HG02852 (cell line): ENCODE results near the gene IKZF1.

Experiments used
- ATAC-seq: cut with Tn5 transposase; IDR thresholded peaks from one replicate; pipeline ENCODE4 v1.9.1; 2021; ENCODE audit warnings: mild to moderate bottlenecking, moderate library complexity; ENCODE audit not compliant: unreplicated experiment

IKZF1 gene

DNA sequence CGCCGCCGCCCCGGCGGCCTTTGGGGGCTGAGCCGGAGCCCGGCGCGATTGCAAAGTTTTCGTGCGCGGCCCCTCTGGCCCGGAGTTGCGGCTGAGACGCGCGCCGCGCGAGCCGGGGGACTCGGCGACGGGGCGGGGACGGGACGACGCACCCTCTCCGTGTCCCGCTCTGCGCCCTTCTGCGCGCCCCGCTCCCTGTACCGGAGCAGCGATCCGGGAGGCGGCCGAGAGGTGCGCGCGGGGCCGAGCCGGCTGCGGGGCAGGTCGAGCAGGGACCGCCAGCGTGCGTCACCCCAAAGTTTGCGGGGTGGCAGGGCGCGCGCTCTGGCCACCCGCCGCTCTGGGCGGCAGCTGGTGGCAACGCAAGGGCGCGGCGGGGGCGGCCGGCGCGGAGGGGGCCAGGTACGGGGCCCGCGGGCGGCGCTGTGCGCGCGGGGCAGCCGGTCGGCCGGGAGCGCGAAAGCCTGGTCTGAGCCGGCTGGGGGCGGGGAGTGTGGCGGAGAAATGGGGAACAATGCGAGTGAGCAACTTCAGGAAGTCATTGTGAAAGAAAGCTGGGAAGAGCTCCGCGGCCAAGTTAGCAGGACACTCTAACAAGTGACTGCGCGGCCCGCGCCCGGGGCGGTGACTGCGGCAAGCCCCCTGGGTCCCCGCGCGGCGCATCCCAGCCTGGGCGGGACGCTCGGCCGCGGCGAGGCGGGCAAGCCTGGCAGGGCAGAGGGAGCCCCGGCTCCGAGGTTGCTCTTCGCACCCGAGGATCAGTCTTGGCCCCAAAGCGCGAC lies at the start of gene IKZF1:
TSS of gene IKZF1 (plus strand) at position 588 of the 782 bp plus-strand sequence. CDS start 14,346 bp downstream, outside the sequence.
- peak; percentile 36 for ATAC-seq

DNA sequence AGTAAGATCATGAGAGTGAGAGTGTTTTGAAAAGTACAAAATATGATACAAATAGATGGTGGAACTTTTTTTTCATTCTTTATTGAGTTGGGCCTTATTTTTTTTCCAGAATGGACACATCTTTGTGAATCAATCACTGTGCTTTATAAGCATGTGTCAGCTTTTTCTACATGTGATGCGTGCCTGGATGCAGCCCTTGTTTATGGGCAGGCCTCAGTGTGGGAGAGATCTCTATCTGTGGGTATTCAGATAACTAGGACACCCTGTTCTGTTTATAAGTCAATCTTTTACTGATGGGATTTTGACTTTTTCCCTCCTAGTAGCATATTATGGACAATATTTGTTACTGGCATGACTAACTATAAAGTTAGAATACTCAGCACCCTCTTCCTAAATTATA lies 42.9 kb upstream of the IKZF1 start:
- ATAC-seq, result no peak

DNA sequence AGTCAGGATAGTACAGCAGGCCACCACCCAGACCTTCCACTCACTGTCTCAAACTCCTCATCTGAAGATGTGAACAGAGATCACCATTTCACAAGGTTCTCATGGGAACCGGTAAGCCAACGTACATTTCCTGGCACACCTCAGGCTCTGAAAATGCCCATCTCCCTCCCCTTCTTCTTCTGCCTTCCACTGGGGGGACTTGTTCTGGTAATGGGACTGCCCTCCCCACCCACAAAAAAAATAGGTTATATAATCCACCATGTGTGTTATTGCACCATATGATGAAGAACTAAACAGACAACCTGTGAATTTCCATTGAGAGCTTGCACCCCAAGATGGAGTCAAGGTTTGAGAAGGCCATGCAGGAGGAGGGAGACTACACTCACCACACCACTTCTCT lies 42.1 kb upstream of the IKZF1 start:
- ATAC-seq, result peak; percentile 4

DNA sequence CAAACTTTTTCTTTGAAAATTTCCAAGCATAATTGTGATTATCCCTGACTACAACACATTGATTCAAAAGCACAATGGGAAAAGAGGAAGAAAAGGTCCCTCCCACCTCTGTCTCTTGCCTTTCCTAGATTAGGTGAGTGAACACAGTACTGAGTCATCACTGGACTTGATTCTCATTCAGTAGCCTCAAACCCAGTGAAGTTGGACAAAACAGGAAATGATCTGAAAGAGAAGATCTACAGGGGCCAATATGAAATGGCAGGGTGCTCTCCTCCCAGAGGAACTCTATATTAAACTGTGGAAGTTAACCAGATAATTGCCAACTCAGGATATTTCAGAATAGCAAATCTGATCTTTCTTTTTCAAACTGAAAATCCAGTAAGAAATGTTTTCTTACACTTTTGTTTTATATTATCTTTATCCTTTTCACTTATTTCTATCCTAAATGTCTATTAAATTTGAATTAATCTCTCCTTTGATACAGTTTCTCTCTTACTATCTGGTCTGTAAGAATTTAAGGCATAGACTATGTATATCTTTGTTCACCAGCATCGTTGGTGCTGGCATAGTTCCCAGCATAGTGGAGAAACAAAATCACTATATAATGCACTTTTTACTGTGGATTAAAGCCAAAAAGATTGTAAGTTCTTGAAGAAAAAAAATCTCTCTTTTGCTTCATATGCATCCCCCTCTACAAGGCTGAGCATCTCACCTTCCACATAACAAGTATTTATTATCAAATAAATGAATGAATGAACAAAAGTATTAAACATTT lies 41.4 kb upstream of the IKZF1 start:
- ATAC-seq, result peak; percentile 55

DNA sequence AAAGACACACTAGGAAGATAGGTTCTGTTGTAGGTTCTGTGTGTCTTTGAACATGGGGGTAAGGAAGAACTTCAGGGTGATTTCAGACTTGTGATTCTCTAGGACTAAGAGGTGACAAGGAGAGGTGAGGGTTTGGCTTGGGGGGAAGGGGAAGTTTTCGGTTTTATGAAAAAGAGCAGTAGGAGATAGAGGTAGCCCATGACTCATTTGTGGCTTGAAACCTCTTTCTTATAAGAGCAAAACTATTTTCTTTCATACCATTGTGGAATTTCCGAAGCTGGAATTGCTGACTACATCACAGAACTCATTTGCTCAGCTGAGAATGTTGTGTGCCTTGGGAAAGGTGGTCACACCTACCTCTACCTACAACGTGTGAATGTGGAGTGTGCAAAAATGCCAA lies 39.6 kb upstream of the IKZF1 start:
- ATAC-seq, result peak; percentile 14

DNA sequence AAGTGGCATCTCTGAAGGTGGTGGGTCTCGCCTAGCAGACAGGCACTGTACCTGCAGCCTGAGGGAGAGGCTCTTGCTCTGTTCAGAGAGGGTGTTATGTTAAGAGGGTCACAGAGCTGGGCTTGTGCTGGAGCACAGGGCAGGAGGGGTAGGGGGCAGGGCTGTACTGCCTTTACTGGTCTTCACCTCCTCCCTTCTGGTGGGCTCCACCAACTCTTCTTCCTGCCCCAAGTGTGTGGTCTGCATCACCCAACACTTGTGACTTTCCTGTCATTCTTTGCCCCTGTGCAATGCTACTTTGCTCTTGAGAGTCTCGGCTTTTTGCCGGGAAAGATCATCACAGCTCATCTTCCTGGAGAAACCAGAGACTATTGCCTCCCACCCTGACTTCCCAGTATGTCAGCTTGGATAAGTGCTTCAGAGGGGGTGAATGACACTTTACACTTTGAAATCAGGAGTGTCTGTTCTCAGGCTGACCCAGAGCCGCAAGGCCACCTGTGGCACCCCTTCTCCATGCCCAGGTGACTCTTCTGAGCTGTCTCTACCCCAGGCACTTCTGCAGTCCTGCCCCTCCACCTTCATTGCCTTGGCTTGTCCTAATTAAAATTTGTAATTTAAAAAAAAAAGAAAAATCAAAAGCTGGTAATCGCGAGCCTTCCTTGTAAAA lies 38.4 kb upstream of the IKZF1 start:
- no peak for ATAC-seq

GRCh38 chr7:50266635-50267386 lies 37.7 kb upstream of the IKZF1 start:
- peak; percentile 54 for ATAC-seq

DNA sequence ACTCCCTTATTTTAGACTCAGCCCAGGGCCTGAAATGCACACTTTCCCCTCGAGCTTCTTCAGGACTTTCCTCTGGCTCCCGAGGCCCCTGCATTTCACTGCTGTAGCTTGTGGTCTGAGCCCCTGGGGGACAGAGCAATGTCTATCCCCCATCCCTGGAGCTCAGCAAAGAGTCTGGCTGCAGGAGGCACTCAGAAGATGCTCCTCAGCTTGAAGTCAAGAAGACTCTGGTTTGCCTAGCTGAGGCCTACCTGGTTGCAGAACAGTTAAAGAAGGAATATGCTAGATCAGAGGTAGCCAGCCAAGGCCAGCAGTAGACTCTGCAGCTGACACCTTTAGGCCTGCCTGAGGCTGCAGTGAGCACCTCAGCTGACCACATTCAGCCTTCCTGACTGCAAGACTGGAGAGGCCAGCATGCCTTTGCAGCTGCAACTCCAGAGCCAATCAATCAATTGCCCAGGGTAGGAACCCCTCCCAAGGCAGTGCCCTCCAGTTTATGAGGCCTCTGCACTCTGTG lies 36.9 kb upstream of the IKZF1 start:
- ATAC-seq, result no peak

- peak; percentile 27 for ATAC-seq
Measured at GRCh38 chr7:50268223-50268622, 36.3 kb upstream of the IKZF1 start.

DNA sequence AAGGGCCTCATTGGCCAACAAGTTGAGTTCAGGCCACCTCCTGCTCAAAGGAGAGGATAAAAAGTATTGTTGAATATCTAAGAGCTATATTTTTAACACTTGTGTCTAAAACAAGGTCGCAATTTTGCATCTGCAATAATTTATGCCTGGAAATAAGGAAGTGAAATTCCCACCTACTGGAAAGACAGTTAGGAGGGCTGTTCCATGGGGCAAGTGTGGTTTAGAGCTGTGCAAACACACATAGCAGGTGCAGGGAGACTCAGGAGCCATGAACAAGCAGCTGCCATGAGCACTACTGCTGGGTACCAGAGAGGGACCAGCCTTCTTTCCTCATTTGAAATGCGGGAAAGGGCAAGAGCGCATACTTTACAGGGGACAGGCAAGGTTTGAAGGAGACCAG lies 35.5 kb upstream of the IKZF1 start:
- no peak for ATAC-seq

DNA sequence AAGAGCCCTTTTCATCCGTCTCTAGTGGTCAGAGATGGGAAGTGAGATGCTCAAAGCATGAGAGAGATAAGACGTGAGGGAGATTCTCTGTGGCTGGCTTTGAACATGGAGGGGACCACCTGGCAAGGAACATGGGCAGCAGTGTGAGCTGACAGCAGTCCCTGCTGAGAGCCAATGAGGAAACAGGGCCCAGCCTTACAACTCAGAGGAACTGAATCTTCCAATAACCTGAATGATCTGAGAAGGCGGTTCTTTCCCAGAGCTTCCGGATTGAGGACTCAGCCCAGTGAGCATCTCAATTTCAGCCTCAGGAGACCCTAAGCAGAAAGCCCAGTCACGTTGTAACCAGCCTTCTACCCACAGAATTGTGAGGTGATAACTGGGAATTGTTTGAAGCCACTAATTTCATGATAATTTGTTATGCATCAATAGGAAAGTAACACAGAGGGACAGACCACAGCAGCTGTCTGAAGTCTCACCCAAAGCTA lies 33.9 kb upstream of the IKZF1 start:
- peak; percentile 23 for ATAC-seq

GRCh38 chr7:50272808-50273207 lies 31.7 kb upstream of the IKZF1 start:
- no peak for ATAC-seq

- ATAC-seq, result no peak
Measured at GRCh38 chr7:50273301-50273700, 31.2 kb upstream of the IKZF1 start.

DNA sequence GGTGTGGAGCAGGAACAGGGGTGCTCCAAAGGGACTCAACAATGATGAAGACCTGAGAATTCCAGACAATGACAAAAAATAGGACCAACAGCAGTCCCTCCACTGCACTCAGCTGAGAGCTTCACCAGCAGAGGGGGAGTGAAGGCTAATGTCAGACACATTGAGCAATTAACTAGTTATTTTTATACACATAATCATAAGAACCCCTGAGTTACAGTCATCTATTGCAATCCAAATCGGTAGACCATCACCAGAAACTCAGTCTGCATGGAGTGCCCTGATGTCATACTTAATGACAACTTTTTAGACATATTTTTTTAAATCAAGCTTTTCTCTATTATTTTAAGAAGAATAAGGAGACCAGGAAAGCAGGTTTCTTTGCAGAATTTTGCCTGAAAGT lies 30.6 kb upstream of the IKZF1 start:
- no peak for ATAC-seq

DNA sequence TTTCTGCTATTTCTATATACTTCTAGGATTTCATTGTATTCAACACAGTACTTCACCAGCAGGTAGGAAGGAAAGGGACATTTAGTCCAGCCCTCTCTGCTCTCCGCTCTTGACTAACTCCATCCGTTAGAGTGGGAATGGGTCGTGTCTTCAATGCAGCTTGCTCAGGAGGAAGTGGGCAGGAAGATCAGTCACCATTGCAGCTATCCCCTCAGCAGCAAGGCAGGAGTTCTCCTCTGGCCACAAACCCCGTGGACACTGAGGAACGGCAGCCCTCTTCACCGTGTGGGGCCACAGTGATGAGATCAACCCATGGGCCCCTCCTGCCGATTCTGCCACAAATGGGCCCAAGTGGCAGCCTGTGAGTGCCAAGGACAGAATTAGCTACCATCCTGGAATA lies 30.2 kb upstream of the IKZF1 start:
- ATAC-seq, result no peak

GRCh38 chr7:50275430-50275829 lies 29.1 kb upstream of the IKZF1 start:
- no peak for ATAC-seq

- ATAC-seq, result no peak
Measured at GRCh38 chr7:50276483-50276882, 28.0 kb upstream of the IKZF1 start.

DNA sequence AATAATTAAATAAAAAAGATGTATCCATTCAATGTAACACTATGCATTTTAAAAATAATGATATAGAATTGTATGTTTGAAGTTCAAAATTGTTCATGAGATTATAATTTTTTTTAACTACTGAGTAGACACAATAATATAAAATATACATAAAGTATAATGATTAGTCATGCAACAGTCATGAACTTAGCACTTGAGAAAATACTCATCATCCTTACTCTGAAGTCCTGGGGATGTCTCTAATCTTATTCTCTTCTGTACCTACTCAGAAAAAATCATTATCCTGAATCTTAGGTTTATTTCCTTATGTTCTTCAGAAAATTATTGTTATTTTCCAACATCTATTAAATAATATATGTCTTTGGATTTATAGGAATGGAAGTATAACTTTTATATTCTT lies 26.4 kb upstream of the IKZF1 start:
- no peak for ATAC-seq

DNA sequence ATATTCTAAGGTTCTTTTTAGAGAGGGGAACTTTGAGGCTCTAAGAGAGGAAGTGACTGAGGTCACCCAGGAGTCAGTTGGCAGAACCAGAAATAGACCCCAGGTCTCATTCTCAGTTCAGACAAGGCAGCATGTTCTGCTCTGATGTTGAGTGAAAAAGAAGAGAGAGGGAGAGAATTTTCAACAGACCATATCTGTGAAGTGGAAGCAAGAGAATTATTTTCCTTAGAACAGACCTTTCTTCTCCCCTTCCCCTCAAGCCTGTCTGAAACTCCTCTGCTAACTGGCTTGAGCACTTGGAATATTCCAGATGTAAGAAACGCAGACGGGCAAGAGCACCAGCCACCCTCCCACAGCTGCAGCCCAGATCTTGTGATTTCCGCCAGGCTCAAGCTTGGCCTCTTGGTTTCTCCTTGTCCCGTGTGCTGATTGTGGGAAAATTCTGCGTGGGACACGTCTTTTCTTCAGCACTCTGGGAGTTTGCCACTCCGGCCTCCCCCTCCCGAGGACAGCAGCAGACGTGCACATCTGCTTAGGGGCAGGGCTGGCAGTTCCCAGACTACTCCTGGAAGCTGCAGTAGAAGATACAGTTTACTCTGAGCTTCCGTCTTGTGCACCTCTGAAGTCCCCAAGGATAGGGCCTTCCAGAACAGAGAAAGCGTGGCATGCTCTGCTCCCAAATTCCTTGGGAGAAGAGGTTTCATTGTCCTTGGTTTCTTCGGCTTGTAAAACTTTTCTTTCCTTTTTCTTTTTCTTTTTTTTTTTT lies 22.7 kb upstream of the IKZF1 start:
- peak; percentile 97 for ATAC-seq
